GM13977 (cell line): ENCODE results near the gene SLC10A1.

Experiments
- DNase-seq: peaks from one replicate; pipeline ENCODE4 v3.0.0; 2012; ENCODE audit warnings: low spot score
- in situ Hi-C: fragments of 300-500 bp; cut with MboI; formaldehyde crosslinking; loops from one replicate; pipeline ENCODE4 v1.12.0; 2022; ENCODE audit warnings: low sequenced_read_pairs, low pct_unique_long_range_greater_than_20kb, mixed read lengths, inconsistent platforms; ENCODE audit not compliant: unreplicated experiment
- TF ChIP-seq, protein P1 (sequence below): IDR thresholded peaks from 2 replicates; pipeline ENCODE4 v1.5.1; 2012; ENCODE audit warnings: mild to moderate bottlenecking, control low read depth; ENCODE audit not compliant: insufficient read depth; ENCODE audit errors: extremely low read depth, missing control alignments

SLC10A1 gene

DNA sequence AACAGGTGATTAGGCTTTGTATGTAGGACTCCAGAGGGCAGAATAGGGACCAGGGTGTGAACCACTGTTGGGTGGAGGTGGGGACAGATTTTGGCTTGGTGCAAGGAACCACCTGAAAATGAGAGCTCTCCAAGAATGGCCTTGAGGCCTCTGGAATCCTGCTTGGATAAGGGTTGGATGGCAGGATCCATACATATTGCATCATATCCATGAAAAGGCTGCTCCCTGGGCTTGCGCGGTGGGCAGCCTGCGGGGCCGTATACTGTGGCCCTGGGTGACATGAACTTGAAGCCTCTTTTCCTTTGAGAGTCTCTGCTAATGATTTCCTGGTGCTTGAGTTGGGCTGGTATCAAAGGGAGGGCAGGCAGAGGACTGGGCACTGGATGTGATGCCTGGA, 1.3 kb upstream of the SLC10A1 start:
- no peak for DNase-seq
- in situ Hi-C loops: no loop called here
- TF ChIP-seq, protein P1, sequence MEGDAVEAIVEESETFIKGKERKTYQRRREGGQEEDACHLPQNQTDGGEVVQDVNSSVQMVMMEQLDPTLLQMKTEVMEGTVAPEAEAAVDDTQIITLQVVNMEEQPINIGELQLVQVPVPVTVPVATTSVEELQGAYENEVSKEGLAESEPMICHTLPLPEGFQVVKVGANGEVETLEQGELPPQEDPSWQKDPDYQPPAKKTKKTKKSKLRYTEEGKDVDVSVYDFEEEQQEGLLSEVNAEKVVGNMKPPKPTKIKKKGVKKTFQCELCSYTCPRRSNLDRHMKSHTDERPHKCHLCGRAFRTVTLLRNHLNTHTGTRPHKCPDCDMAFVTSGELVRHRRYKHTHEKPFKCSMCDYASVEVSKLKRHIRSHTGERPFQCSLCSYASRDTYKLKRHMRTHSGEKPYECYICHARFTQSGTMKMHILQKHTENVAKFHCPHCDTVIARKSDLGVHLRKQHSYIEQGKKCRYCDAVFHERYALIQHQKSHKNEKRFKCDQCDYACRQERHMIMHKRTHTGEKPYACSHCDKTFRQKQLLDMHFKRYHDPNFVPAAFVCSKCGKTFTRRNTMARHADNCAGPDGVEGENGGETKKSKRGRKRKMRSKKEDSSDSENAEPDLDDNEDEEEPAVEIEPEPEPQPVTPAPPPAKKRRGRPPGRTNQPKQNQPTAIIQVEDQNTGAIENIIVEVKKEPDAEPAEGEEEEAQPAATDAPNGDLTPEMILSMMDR: no peak

DNA sequence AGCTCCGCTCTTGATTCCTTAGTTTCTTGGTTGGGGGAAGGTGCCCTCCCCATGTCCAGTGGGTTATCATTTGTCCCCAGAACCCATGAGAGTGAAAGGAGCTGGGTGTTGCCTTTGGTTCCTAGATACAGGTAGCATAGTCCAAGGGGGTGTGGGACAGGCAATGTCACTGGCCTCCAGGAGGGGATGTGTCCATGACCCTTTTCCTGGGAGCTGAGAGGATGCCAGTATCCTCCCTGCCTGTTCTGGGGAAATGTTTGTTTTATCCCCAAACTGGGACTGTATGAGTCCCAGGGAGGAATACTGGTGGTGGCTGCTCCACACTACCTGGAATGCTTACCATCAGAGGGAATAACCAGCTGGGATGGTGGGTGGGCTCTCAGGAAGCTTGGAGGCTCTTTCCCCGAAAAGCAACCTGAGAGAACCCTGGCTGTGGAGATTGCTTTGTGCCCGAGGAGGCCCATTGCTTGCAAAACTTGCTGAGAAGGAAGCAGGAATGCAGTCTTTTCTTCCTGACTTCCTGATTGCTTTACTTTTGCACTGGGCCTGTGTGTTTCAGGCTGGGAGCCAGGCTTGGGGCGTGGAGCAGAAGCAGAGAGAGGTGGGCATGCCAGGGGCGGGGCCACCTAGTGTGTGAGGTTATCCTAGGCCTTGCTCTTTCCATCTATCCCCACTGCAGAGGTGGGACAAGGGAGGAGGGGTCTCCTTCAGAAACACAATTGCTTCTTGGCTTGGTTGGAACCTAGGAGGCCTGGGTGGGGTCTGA, 715 bp upstream of the SLC10A1 start:
- TF ChIP-seq, protein P1: no peak
- DNase-seq: no peak
- in situ Hi-C loops: no loop called here

DNA sequence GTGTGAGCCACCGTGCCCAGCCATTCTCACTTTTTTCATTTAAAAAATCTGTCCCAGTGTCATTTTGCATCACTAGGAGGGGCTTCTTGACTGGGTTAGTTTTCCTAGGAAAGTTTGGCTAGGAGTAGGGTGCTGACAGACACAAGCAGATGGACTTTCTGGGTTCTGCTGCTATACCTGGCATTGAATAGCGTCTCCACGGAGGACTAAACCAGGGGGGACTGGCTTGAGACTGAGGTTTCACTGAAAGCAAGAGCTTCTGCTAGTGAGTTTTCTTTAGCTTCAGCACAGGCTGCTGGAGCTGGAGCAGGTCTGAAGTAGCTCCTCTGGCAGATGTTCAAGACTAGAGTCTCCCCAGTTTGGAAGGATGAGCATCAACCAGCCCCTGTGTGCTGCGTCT, 1.4 kb downstream of the SLC10A1 start:
- DNase-seq: no peak
- TF ChIP-seq, protein P1: no peak
- in situ Hi-C loops: no loop called here

DNA sequence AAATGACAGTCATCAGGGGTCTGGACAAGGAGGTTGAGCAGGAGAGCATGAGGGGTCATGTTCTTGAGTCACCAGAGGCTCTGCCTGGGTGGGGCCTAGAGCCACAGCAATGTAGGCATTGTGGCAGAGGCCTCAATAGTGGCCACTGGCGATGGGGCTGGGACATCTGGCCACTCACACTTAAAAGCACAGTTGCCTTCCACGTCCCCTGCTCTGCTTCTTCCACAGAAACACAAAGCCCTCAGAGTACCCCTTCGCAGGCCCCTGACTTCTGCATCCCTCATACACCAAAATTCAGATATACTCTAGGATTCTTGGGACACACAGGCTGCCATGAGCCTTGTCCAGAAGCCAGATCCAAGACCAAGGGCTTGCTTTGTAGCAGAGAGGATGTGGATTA, 2.2 kb downstream of the SLC10A1 start:
- DNase-seq: no peak
- TF ChIP-seq, protein P1: no peak
- in situ Hi-C loops: no loop called here

DNA sequence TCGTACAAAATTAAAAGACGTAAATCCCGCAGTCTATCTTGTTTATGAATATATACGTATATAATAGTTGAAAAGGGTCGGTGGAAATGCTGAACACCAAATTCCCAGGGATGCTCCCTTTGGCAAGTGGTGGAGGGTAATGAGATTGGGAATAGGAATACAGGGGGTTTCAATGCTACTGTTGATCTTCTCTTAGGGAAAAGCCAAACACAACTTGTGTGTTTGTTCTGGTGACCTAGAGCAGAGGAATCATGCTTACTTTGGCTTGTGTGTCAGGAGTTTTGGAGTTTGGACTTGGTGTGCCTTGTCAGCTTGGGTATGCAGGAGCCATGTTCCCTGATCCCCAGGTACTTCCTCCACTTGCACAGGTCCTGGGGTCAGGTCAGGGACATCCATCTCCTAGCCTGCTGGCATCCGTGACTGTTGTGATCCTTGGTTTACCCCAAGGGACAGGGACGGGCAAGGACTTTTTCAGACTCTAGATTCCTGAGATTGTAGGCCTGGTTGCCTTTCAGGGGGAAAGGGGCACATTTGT, 4.1 kb downstream of the SLC10A1 start:
- in situ Hi-C loops: no loop called here
- DNase-seq: no peak
- TF ChIP-seq, protein P1: no peak

DNA sequence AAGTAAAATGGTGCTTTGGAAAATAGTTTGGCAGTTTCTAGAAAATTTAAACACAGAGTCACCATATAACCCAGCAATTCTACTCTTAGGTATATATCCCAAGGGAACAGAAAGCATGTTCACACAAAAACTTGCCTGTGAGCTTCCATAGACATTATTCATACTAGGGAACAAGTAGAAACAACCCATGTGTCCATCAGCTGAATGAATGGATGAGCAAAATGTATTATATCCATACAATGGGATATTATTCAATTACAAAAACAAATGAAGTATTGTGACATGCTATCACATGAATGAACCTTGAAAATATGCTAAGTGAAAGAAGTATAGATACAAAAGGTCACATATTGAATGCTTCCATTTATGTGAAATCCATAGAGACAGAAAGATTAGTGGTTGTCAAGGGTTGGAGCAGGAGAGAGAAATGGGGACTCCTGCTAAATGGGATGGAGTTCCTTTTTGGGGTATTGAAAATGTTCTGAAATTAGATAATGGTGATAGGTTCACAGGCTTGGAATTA, 7.9 kb downstream of the SLC10A1 start:
- in situ Hi-C loops: no loop called here
- TF ChIP-seq, protein P1: no peak
- no peak for DNase-seq
